ENCODE measurements around the gene SYPL1.

- TF ChIP-seq, protein P1, sequence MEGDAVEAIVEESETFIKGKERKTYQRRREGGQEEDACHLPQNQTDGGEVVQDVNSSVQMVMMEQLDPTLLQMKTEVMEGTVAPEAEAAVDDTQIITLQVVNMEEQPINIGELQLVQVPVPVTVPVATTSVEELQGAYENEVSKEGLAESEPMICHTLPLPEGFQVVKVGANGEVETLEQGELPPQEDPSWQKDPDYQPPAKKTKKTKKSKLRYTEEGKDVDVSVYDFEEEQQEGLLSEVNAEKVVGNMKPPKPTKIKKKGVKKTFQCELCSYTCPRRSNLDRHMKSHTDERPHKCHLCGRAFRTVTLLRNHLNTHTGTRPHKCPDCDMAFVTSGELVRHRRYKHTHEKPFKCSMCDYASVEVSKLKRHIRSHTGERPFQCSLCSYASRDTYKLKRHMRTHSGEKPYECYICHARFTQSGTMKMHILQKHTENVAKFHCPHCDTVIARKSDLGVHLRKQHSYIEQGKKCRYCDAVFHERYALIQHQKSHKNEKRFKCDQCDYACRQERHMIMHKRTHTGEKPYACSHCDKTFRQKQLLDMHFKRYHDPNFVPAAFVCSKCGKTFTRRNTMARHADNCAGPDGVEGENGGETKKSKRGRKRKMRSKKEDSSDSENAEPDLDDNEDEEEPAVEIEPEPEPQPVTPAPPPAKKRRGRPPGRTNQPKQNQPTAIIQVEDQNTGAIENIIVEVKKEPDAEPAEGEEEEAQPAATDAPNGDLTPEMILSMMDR (IDR thresholded peaks at IDR 0.05): no peak
- TF ChIP-seq POLR2AphosphoS5 (IDR thresholded peaks at IDR 0.05) (no peak), POLR2A (IDR thresholded peaks at IDR 0.05) (no peak)
Observed at GRCh38 chr7:106075937-106076336, 36.2 kb downstream of the SYPL1 start.

All from upper lobe of left lung (tissue), 4 donors.